Measurements from ENCODE around the gene TRAPPC3. TPM values are rescaled to one million over a fixed set of nuclear protein-coding genes. Genes with fewer than 3 reads are reported as not detected.
A peak's percentile ranks its signal among the peaks of the same experiment; 100 is the strongest.

Gene TRAPPC3
- total RNA-seq, 1 donor from 2014 or later, result 50.7 TPM

DNA sequence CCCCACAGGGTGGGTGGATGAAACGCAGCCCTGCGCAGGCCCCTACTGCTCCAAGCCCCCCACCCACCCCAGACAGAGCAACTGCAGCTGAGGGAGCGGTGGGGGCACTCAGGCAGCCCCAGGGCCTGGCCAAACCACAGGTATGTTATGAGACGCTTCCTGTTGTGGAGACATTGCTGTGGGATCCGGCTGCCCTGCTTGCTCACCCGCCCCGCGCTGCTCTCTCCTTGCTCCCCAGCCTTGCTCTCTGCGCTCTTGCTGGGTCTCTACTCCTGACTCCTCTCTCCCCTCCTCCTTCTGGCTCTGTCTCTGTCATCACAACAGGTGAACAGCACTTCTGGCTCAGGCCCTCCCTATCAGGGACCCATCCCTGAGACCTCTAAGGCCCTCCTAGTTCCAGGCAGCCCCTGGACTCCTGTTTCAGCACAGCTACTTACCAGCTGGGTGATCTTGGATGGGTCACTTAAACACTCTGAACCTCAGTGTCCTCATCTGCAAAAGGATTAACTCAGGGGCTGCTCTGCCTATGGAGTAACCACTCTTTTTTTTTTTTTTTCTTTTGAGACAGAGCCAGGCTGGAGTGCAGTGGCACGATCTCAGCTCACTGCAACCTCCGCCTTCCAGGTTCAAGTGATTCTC is 40.1 kb downstream of the TRAPPC3 start:
- DNase-seq (ENCODE audit: low spot score), result no peak
- no peaks in the 10 kb centered on the region for H3K9me3 Mint-ChIP-seq (ENCODE audit: unreplicated experiment)
- H3K36me3 Mint-ChIP-seq (ENCODE audit: low read depth, unreplicated experiment), result peaks cover 3% of the 10 kb centered on the region
- H3K4me1 Mint-ChIP-seq (ENCODE audit: unreplicated experiment), result no peaks in the 10 kb centered on the region
- H3K27me3 Mint-ChIP-seq (ENCODE audit: unreplicated experiment), result peaks cover 9% of the 10 kb centered on the region
- H3K27ac Mint-ChIP-seq (ENCODE audit: unreplicated experiment), result peak overlapping the region; percentile 72
- H3K4me3 Mint-ChIP-seq (ENCODE audit: unreplicated experiment), result no peak overlapping the region
- TF ChIP-seq, protein P1, sequence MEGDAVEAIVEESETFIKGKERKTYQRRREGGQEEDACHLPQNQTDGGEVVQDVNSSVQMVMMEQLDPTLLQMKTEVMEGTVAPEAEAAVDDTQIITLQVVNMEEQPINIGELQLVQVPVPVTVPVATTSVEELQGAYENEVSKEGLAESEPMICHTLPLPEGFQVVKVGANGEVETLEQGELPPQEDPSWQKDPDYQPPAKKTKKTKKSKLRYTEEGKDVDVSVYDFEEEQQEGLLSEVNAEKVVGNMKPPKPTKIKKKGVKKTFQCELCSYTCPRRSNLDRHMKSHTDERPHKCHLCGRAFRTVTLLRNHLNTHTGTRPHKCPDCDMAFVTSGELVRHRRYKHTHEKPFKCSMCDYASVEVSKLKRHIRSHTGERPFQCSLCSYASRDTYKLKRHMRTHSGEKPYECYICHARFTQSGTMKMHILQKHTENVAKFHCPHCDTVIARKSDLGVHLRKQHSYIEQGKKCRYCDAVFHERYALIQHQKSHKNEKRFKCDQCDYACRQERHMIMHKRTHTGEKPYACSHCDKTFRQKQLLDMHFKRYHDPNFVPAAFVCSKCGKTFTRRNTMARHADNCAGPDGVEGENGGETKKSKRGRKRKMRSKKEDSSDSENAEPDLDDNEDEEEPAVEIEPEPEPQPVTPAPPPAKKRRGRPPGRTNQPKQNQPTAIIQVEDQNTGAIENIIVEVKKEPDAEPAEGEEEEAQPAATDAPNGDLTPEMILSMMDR (IDR thresholded peaks at IDR 0.05; ENCODE audit: unreplicated experiment), result no peak

DNA sequence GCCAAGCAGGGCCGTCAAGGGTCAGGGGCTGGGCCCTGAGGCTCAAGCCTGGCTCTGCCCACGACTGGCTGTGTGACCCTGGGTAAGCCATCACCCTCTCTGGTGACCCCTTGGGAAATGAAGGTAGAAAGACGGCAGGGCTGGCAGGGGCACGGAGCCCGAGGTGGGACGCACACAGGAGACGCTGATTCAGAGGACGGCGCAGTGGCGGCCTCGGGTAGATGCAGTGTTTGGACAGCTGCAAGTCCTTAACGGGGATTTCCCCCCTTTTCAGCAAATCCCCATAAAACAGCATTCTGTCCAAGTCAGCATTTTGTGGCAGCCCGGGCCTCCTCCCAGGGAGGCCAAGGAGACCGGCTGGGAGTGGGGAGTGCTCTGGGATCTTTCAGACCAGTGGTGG is 41.0 kb downstream of the TRAPPC3 start:
- peaks cover 9% of the 10 kb centered on the region for H3K27me3 Mint-ChIP-seq (ENCODE audit: unreplicated experiment)
- TF ChIP-seq, protein P1 (IDR thresholded peaks at IDR 0.05; ENCODE audit: unreplicated experiment), result no peak
- H3K4me3 Mint-ChIP-seq (ENCODE audit: unreplicated experiment), result no peak overlapping the region
- H3K4me1 Mint-ChIP-seq (ENCODE audit: unreplicated experiment), result no peaks in the 10 kb centered on the region
- H3K27ac Mint-ChIP-seq (ENCODE audit: unreplicated experiment), result no peak overlapping the region
- peaks cover 3% of the 10 kb centered on the region for H3K36me3 Mint-ChIP-seq (ENCODE audit: low read depth, unreplicated experiment)
- no peaks in the 10 kb centered on the region for H3K9me3 Mint-ChIP-seq (ENCODE audit: unreplicated experiment)
- no peak for DNase-seq (ENCODE audit: low spot score)

- no peaks in the 10 kb centered on the region for H3K4me1 Mint-ChIP-seq (ENCODE audit: unreplicated experiment)
Observed at GRCh38 chr1:36107394-36107793, 41.9 kb downstream of the TRAPPC3 start.

GRCh38 chr1:36106269-36106668 is 43.0 kb downstream of the TRAPPC3 start:
- H3K4me1 Mint-ChIP-seq (ENCODE audit: unreplicated experiment), result no peaks in the 10 kb centered on the region
- DNase-seq (ENCODE audit: low spot score), result no peak
- no peaks in the 10 kb centered on the region for H3K36me3 Mint-ChIP-seq (ENCODE audit: low read depth, unreplicated experiment)
- no peak overlapping the region for H3K4me3 Mint-ChIP-seq (ENCODE audit: unreplicated experiment)
- H3K9me3 Mint-ChIP-seq (ENCODE audit: unreplicated experiment), result no peaks in the 10 kb centered on the region
- TF ChIP-seq, protein P1 (IDR thresholded peaks at IDR 0.05; ENCODE audit: unreplicated experiment), result no peak
- H3K27me3 Mint-ChIP-seq (ENCODE audit: unreplicated experiment), result peaks cover 2% of the 10 kb centered on the region
- H3K27ac Mint-ChIP-seq (ENCODE audit: unreplicated experiment), result no peak overlapping the region

More at GRCh38 chr1:36107394-36107793, 41.9 kb downstream of the TRAPPC3 start:
- Mint-ChIP-seq H3K4me3 (ENCODE audit: unreplicated experiment) (no peak overlapping the region), H3K36me3 (ENCODE audit: low read depth, unreplicated experiment) (peaks cover 1% of the 10 kb centered on the region), H3K9me3 (ENCODE audit: unreplicated experiment) (no peaks in the 10 kb centered on the region), H3K27me3 (ENCODE audit: unreplicated experiment) (peaks cover 4% of the 10 kb centered on the region), H3K27ac (ENCODE audit: unreplicated experiment) (no peak overlapping the region)
- no peak for DNase-seq (ENCODE audit: low spot score)
- TF ChIP-seq, protein P1 (IDR thresholded peaks at IDR 0.05; ENCODE audit: unreplicated experiment), result no peak

DNA sequence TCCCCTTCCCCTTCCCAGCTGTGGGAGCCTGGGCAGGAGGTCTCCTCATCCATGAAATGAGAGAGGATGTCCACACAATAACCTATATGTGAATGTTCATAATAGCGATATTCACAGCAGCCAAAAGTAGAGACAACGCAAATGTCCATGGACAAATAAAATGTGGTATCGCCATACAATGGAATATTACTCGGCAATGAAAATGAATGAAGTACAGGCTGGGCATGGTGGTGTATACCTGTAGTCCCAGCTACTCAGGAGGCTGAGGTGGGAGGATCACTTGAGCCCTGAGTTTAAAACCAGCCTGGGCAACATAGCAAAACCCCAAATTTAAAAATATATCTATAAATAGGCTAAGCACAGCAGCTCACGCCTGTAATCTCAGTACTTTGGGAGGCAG is 47.7 kb downstream of the TRAPPC3 start:
- no peaks in the 10 kb centered on the region for H3K36me3 Mint-ChIP-seq (ENCODE audit: low read depth, unreplicated experiment)
- H3K27ac Mint-ChIP-seq (ENCODE audit: unreplicated experiment), result no peak overlapping the region
- no peaks in the 10 kb centered on the region for H3K9me3 Mint-ChIP-seq (ENCODE audit: unreplicated experiment)
- H3K27me3 Mint-ChIP-seq (ENCODE audit: unreplicated experiment), result peaks cover 4% of the 10 kb centered on the region
- DNase-seq (ENCODE audit: low spot score), result no peak
- TF ChIP-seq, protein P1 (IDR thresholded peaks at IDR 0.05; ENCODE audit: unreplicated experiment), result no peak
- H3K4me1 Mint-ChIP-seq (ENCODE audit: unreplicated experiment), result no peaks in the 10 kb centered on the region
- H3K4me3 Mint-ChIP-seq (ENCODE audit: unreplicated experiment), result no peak overlapping the region
